ENCODE measurements around the gene KRT6B.

DNA sequence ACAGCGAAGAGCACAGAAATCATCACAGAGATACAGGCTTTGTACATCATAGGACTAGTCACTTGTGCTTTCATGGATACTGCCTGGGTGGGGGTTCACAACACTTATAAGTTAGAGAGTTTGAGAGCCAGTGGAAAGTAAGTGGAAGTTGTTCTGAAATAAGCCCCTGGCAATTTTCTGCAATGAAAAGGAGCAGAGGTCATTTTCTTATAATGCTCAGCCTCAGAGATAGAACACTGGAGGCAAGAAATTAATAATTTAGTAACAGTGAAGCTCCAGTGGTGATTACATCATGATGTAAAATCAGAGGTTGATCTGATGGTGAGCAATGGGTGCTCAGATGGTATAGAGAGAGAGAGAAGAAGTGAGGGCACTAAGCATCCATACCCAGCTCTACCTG lies 35.3 kb upstream of the KRT6B start:
- TF ChIP-seq CTCF (conservative IDR thresholded peaks at IDR 0.05 in 1 of 2, IDR thresholded peaks at IDR 0.05 in 1 of 2; ENCODE audit: extremely low read depth in 1 of 2, insufficient read depth in 1 of 2, low read depth in 1 of 2, low read length in 2 of 2) (no peak), EZH2 (IDR thresholded peaks at IDR 0.05; ENCODE audit: borderline replicate concordance, low read length) (no peak)

All from mammary epithelial cell (primary cell).